ENCODE measurements around the gene RFX8. TPM values are rescaled to one million over a fixed set of nuclear protein-coding genes. Genes with fewer than 3 reads are reported as not detected.

RFX8 gene
- total and polyA plus RNA-seq, 2 of the 13 experiments (the other 11 are each of a cell fraction or from before 2014, with no cell fraction given) = not detected

DNA sequence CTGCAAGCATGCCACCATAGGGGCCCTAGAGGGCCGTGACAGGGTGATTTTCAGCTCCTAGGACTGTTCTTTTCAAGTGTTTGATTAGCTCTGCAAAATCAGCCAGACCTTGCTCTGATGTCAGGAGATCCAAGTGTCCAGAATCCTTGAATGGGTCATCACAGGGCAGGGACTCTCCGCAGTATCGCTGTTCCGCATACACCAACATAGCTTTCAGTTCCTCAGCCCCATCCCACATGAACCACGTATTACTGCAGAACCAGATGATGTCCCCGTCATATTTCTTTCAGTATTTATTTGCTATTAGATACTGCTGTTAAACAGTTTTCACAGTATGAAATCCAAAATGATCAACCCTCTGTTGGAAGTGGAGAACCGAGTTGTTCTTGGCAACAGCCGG, 46.6 kb upstream of the RFX8 start (continued):
- TF ChIP-seq, protein P1, sequence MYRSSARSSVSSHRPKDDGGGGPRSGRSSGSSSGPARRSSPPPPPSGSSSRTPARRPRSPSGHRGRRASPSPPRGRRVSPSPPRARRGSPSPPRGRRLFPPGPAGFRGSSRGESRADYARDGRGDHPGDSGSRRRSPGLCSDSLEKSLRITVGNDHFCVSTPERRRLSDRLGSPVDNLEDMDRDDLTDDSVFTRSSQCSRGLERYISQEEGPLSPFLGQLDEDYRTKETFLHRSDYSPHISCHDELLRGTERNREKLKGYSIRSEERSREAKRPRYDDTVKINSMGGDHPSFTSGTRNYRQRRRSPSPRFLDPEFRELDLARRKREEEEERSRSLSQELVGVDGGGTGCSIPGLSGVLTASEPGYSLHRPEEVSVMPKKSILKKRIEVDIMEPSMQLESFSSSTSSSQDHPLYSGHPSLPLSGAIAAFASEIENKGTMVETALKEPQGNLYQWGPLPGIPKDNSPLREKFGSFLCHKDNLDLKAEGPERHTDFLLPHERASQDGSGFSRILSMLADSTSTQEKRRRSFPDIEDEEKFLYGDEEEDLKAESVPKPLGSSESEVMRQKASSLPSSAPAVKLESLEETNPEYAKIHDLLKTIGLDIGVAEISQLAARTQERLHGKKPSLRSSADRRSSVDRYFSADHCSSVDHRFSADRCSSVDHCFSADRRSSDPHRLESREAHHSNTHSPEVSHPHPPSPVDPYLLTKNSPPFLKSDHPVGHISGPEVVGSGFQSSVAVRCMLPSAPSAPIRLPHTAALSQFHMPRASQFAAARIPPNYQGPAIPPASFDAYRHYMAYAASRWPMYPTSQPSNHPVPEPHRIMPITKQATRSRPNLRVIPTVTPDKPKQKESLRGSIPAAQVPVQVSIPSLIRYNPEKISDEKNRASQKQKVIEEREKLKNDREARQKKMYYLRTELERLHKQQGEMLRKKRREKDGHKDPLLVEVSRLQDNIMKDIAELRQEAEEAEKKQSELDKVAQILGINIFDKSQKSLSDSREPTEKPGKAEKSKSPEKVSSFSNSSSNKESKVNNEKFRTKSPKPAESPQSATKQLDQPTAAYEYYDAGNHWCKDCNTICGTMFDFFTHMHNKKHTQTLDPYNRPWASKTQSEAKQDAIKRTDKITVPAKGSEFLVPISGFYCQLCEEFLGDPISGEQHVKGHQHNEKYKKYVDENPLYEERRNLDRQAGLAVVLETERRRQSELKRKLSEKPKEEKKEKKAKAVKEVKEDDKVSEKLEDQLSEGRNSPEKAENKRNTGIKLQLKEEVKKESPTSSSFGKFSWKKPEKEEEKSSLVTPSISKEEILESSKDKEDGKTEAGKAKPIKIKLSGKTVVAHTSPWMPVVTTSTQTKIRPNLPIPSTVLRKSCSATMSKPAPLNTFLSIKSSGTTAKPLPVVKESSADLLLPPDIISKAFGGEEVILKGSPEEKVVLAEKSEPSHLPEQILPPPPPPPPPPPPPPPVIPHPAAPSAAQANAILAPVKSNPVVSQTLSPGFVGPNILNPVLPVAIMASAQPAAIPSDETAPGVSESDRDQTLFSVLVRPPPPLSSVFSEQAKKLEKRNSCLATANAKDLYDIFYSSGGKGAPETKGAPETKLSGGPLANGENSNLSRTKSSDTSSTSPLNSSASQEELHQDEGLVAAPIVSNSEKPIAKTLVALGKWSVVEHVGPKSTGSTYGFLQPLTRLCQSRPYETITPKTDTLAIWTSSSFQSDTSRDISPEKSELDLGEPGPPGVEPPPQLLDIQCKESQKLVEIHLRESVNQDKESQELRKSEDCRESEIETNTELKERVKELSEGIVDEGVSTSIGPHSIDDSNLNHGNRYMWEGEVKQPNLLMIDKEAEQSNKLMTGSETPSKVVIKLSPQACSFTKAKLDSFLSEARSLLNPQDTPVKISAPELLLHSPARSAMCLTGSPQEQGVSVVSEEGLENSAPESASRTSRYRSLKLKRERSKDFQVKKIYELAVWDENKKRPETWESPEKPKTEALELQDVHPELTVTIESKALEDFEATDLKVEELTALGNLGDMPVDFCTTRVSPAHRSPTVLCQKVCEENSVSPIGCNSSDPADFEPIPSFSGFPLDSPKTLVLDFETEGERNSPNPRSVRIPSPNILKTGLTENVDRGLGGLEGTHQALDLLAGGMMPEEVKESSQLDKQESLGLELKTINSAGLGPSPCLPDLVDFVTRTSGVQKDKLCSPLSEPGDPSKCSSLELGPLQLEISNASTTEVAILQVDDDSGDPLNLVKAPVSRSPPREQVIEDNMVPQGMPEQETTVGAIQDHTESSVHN (CRISPR knock-in tag; IDR thresholded peaks at IDR 0.05) = no peak
- TF ChIP-seq TBX3 (IDR thresholded peaks at IDR 0.05; ENCODE audit: borderline replicate concordance) (no peak), PPARG (CRISPR knock-in tag; conservative IDR thresholded peaks at IDR 0.05) (no peak), HMGA1 (CRISPR knock-in tag; conservative IDR thresholded peaks at IDR 0.05) (no peak), ZNF280B (CRISPR knock-in tag; IDR thresholded peaks at IDR 0.05; ENCODE audit: borderline replicate concordance) (no peak), SMARCC2 (IDR thresholded peaks at IDR 0.05) (no peak), PHF20 (CRISPR knock-in tag; IDR thresholded peaks at IDR 0.05) (no peak)
- TF ChIP-seq, protein P2, sequence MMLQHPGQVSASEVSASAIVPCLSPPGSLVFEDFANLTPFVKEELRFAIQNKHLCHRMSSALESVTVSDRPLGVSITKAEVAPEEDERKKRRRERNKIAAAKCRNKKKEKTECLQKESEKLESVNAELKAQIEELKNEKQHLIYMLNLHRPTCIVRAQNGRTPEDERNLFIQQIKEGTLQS (CRISPR knock-in tag; IDR thresholded peaks at IDR 0.05) = no peak
- TF ChIP-seq, protein P3, sequence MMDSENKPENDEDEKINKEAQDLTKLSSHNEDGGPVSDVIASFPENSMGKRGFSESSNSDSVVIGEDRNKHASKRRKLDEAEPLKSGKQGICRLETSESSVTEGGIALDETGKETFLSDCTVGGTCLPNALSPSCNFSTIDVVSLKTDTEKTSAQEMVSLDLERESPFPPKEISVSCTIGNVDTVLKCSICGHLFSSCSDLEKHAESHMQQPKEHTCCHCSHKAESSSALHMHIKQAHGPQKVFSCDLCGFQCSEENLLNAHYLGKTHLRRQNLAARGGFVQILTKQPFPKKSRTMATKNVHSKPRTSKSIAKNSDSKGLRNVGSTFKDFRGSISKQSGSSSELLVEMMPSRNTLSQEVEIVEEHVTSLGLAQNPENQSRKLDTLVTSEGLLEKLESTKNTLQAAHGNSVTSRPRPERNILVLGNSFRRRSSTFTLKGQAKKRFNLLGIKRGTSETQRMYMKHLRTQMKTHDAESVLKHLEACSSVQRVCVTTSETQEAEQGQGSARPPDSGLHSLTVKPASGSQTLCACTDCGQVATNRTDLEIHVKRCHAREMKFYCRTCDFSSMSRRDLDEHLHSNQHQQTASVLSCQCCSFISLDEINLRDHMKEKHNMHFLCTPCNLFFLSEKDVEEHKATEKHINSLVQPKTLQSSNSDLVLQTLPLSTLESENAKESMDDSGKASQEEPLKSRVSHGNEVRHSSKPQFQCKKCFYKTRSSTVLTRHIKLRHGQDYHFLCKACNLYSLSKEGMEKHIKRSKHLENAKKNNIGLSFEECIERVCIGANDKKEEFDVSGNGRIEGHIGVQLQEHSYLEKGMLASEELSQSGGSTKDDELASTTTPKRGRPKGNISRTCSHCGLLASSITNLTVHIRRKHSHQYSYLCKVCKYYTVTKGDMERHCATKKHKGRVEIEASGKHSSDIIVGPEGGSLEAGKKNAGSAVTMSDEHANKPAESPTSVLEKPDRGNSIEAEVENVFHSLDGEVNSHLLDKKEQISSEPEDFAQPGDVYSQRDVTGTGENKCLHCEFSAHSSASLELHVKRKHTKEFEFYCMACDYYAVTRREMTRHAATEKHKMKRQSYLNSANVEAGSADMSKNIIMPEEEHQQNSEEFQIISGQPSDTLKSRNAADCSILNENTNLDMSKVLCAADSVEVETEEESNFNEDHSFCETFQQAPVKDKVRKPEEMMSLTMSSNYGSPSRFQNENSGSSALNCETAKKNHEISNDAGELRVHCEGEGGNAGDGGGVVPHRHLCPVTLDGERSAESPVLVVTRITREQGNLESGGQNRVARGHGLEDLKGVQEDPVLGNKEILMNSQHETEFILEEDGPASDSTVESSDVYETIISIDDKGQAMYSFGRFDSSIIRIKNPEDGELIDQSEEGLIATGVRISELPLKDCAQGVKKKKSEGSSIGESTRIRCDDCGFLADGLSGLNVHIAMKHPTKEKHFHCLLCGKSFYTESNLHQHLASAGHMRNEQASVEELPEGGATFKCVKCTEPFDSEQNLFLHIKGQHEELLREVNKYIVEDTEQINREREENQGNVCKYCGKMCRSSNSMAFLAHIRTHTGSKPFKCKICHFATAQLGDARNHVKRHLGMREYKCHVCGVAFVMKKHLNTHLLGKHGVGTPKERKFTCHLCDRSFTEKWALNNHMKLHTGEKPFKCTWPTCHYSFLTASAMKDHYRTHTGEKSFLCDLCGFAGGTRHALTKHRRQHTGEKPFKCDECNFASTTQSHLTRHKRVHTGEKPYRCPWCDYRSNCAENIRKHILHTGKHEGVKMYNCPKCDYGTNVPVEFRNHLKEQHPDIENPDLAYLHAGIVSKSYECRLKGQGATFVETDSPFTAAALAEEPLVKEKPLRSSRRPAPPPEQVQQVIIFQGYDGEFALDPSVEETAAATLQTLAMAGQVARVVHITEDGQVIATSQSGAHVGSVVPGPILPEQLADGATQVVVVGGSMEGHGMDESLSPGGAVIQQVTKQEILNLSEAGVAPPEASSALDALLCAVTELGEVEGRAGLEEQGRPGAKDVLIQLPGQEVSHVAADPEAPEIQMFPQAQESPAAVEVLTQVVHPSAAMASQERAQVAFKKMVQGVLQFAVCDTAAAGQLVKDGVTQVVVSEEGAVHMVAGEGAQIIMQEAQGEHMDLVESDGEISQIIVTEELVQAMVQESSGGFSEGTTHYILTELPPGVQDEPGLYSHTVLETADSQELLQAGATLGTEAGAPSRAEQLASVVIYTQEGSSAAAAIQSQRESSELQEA (CRISPR knock-in tag; IDR thresholded peaks at IDR 0.05; ENCODE audit: not compliant biosample characterization) = no peak
- TF ChIP-seq, protein P4, sequence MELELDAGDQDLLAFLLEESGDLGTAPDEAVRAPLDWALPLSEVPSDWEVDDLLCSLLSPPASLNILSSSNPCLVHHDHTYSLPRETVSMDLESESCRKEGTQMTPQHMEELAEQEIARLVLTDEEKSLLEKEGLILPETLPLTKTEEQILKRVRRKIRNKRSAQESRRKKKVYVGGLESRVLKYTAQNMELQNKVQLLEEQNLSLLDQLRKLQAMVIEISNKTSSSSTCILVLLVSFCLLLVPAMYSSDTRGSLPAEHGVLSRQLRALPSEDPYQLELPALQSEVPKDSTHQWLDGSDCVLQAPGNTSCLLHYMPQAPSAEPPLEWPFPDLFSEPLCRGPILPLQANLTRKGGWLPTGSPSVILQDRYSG (CRISPR knock-in tag; IDR thresholded peaks at IDR 0.05) = no peak
